GM21619 (cell line): ENCODE data around the gene R3HDML.
A peak's percentile ranks its signal among the peaks of the same experiment; 100 is the strongest.
"Not testable (repeated sequence)": the region's sequence is repeated elsewhere in the genome, so short reads cannot be mapped to it uniquely, and the experiment has no call there.

Source experiments
- ATAC-seq: cut with Tn5 transposase; IDR thresholded peaks from one replicate; pipeline ENCODE4 v1.9.1; 2021; ENCODE audit not compliant: unreplicated experiment

The R3HDML gene

GRCh38 chr20:44336725-44337380 lies at the start of gene R3HDML:
R3HDML (plus strand) TSS chr20:44337043; CDS start chr20:44337158, 115 bp downstream.
- no peak for ATAC-seq

GRCh38 chr20:44287272-44288097 lies 49.4 kb upstream of the R3HDML start:
- ATAC-seq, result no peak

GRCh38 chr20:44288252-44288651 lies 48.6 kb upstream of the R3HDML start:
- no peak for ATAC-seq

GRCh38 chr20:44291754-44292153 lies 45.1 kb upstream of the R3HDML start:
- no peak for ATAC-seq

GRCh38 chr20:44296011-44296410 lies 40.8 kb upstream of the R3HDML start:
- no peak for ATAC-seq

- ATAC-seq, result no peak
These were observed 39.1 kb upstream of the R3HDML start for GRCh38 chr20:44297721-44298120.

DNA sequence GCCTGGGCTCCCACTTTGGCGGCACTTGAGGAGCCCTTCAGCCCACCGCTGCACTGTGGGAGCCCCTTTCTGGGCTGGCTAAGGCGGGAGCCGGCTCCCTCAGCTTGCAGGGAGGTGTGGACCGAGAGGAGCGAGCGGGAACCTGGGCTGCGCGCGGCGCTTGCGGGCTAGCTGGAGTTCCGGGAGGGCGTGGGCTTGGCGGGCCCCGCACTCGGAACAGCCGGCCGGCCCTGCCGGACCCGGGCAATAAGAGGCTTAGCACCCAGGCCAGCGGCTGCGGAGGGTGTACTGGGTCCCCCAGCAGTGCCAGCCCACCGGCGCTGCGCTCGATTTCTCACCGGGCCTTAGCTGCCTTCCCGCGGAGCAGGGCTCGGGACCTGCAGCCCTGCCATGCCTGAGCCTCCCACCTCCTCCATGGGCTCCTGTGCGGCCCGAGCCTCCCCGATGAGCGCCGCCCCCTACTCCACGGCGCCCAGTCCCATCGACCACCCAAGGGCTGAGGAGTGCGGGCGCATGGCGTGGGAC lies 37.8 kb upstream of the R3HDML start:
- not testable (repeated sequence) for ATAC-seq

DNA sequence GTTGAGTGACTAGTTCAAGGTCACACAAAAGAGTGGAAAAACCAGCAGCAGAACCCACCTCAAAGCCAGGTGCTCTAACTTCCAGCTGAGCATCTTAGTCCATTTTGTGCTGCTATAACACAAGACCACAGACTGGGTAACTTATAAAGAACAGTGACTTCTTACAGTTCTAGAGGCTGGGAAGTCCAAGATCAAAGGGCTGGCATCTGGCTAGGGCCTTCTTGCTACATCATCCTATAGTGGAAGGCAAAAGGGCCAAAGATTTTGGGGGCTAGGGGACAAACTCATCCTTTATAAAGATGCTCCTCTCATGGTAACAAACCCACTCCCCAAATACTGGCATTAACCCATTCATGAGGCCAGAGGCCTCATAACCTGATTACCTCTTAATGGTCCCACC lies 35.6 kb upstream of the R3HDML start:
- no peak for ATAC-seq

- no peak for ATAC-seq
These were observed 34.7 kb upstream of the R3HDML start for GRCh38 chr20:44302026-44302669.

- ATAC-seq, result no peak
These were observed 34.1 kb upstream of the R3HDML start for GRCh38 chr20:44302736-44303135.

DNA sequence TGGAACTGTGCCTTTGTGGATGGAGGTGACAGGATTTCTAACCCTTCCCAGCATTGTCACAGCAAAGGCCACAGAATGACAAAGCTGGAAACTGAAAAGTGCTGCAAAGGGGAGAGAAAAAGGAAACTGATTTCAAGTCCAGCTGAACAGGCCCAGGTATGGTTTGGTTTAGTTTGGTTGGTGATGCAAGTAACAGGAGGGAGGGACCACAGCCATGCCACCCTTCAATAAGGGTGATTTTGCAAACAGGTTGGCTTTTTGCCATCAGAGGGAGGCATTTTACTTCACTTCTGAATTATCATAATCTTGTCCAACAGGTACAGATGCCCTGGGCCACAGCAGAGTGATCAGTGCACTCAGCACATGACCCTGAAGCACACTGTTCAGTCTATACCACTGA lies 32.5 kb upstream of the R3HDML start:
- ATAC-seq, result no peak

DNA sequence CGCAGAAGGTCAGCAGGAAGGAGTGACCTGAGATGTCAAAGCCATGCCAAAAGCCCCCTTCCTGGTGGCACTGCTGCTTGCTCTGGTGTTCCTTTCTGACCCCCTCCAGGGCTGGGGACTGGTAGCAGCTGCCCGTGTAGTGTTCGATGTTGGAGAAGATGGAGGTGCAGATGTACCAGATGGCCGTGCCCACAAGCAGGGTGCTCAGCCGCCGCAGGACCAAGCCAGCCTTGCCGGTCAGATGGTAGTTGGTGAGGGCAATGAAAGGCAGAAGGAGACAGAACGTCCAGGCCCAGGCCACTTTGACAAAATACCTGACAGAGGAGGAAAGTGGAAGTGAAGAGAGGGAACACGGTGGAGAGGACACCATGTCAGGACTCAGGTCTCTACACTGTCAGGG lies 29.9 kb upstream of the R3HDML start:
- ATAC-seq, result no peak

- ATAC-seq, result peak; percentile 4
These were observed 26.8 kb upstream of the R3HDML start for GRCh38 chr20:44309763-44310663.

DNA sequence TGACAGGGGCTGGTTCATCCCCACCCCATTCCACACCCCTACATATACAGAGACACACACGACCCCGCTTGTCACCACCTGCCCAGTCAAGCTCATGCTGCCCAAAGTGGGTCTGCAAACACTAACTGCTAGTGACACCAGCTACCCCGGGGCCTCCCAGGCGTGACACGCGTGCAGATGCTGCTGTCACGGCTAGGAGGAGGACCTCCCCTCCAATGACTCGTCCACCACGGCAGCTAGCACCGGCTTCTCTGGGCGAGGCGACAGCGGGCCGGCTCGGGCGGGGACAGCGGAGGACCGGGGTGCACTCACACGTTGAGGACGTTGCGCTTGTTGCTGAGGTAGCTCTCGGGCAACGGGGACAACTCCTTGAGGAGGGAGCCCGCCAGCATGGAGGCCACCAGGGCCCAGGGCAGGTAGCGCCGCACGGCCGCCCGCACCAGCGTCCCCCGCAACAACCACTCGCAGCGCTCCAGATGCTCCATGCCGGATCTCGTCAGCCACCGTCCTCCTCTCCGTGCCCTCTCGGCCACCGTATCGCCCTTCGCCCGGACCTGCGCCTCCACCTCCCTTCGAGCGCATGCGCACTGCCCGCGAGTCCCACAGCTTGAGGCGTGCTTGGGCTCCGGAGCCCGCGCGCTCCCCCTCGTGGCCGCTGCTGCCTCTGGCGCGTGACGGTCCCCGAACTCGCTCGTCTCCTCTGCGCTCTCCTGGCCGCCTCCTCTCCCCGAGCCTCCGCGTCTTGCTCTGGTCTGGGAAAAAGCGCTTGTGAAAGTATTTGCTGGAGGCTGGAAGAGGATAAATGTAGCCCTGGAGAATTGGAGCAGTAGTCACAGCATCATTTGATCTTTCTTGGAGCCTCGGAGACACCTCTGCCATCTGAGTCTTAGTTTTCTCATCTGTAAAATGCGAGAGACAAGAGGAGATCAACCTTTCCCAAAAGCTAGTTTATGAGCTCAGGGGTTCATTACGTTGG lies 25.9 kb upstream of the R3HDML start, which contains the start of gene FITM2:
FITM2 (minus strand) TSS at position 539 of the 976 bp plus-strand sequence; CDS start at position 485, 54 bp downstream.
- peak; percentile 84 for ATAC-seq

DNA sequence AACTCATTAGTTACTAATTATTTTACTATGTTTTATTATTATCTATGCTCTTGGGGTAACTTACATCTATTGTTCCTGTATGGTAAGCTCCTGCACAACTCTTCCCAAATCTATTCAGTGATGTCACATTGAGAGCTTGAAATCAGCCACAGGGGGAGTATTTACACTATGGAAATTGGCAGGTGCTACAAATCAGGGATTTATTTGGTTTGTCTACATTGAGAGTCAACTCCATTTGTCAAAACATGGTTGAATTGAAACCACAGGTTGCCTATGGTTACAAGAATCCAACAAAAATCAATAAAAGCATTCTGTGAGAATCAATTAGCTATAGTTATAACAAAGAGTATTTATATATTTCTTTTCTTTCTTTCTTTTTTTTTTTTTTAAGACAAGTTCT lies 22.0 kb upstream of the R3HDML start:
- ATAC-seq, result no peak

DNA sequence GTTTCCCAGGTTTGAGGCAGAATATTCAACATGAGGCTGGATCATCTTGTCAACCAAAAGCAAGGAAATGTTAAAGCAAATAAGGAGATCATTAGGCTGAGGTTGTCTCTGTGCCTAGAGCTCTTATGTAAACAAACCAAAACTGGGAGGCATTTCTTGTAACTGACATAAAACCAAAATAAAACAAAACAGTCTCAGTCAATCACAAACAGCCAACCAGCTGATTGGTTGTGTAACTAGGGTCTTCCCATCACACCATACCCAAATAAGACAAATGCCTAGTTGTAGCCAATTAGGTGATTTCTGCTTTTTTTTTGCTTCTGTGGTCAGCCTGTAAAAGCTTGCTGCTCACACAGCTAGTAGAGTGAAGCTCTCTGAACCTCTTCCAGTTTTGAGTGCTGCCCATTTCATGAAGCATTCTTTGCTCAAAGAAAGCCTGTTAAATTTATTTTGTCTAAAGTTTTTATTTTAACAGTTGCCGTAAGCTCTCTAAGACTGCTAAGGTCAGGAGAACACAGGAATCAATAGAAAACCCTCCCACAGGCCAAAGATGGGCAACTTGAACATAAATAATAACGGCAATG lies 16.9 kb upstream of the R3HDML start:
- ATAC-seq, result no peak

DNA sequence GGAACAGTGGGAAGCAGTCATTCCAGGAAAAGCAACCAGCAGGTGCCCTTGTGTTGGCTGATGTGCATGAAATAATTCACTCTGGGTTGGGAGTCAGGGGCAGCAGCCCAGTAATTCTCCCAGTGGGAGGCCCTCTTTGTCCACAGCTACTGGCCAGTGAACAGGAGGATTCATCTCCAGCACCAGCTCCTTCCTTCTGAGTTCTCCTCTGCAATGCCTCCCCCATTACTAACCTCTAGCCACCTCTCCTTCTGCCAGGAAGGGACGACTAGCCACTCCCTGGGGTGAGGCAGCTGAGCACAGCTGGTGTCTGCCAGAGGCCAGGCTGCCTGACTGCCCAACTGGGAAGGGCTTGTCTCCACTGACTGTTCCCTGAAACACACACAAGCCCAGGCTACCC lies 12.5 kb upstream of the R3HDML start:
- no peak for ATAC-seq

- ATAC-seq, result no peak
These were observed 10.3 kb upstream of the R3HDML start for GRCh38 chr20:44326391-44327159.
